Epidermal melanocyte (primary cell): ENCODE results near the gene CRHR1.
"Not testable (repeated sequence)": the region's sequence is repeated elsewhere in the genome, so short reads cannot be mapped to it uniquely, and the experiment has no call there.

Experiments
- DNase-seq: peaks from one replicate; pipeline ENCODE4 v3.0.0; 2011; ENCODE audit warnings: low spot score; ENCODE audit not compliant: insufficient read length

CRHR1 gene

DNA sequence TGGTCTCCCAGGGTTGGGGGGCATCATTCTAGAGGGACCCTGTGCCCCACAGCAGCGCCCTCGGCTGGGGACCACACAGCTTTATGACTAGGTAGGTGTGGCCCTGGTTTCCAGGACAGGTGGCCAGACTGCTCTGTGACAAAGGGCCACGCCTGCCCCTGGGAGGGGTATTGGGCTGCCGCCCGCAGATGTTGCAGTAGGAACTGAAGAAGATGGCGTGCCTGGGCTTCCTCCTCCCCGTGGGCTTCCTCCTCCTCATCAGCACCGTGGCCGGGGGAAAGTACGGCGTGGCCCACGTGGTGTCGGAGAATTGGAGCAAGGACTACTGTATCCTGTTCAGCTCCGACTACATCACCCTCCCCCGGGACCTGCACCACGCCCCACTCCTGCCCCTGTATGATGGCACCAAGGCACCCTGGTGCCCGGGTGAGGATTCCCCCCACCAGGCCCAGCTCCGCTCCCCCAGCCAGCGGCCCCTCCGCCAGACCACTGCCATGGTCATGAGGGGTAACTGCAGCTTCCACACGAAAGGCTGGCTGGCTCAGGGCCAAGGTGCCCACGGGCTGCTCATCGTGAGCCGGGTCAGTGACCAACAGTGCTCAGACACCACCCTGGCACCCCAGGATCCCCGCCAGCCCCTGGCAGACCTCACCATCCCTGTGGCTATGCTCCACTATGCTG, 60.7 kb downstream of the CRHR1 start, which contains the start of gene SPPL2C:
Gene SPPL2C, plus strand, starts transcription at position 187 of the 681 bp plus-strand sequence. Its CDS starts 26 bp downstream, at position 213.
- no peak for DNase-seq

DNA sequence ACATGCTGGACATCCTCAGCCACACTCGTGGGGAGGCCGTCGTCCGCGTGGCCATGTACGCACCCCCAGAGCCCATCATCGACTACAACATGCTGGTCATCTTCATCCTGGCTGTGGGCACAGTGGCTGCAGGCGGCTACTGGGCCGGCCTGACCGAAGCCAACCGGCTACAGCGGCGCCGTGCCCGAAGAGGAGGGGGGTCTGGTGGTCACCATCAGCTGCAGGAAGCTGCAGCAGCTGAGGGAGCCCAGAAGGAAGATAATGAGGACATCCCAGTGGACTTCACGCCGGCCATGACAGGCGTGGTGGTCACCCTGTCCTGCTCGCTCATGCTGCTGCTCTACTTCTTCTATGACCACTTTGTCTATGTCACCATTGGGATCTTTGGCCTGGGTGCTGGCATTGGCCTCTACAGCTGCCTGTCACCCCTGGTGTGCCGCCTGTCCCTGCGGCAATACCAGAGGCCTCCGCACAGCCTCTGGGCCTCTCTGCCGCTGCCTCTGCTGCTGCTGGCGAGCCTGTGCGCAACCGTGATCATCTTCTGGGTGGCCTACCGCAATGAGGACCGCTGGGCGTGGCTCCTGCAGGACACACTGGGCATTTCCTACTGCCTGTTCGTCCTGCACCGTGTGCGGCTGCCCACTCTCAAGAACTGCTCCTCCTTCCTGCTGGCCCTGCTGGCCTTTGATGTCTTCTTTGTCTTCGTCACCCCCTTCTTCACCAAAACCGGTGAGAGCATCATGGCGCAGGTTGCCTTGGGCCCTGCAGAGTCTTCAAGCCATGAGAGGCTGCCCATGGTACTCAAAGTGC, 61.5 kb downstream of the CRHR1 start:
- DNase-seq, result no peak

DNA sequence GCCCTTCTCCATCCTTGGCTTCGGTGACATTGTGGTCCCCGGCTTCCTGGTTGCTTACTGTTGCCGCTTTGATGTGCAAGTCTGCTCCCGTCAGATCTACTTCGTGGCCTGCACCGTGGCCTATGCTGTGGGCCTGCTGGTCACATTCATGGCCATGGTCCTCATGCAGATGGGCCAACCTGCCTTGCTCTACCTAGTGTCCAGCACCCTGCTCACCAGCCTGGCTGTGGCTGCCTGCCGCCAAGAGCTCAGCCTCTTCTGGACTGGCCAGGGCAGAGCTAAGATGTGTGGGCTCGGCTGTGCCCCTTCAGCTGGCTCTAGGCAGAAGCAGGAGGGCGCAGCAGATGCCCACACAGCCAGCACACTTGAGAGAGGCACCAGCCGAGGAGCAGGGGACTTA, 62.1 kb downstream of the CRHR1 start:
- DNase-seq, result no peak

DNA sequence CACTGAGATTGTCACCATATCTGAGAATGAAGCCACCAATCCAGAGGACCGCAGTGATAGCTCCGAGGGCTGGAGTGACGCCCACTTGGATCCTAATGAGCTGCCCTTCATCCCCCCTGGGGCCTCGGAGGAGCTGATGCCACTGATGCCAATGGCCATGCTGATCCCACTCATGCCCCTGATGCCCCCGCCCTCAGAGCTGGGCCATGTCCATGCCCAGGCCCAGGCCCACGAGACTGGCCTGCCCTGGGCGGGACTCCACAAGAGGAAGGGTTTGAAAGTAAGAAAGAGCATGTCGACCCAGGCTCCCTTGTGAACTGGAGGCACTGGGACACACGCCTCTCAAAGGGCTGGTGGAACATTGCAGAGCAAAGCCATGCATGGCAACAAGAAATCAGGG, 62.5 kb downstream of the CRHR1 start:
- DNase-seq, result no peak

DNA sequence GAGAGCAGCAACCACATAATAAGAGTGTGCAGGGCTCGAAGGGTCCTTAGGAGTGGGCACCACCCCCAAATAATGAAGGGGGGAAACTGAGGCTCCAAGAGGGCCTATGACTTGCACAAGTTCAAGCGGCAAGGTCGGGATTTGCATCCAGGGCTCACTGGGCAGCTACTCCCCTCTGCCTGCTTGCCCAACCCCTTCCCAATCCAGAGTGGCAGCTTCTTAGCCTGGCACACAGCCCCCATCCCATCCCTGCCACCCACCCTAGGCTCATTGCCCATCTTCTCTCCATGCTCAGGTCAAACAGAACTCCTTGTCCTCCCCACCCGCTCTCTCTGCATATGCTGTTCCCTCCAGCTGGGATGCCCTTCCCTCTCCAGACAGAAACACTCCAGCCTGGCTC, 63.0 kb downstream of the CRHR1 start:
- no peak for DNase-seq

DNA sequence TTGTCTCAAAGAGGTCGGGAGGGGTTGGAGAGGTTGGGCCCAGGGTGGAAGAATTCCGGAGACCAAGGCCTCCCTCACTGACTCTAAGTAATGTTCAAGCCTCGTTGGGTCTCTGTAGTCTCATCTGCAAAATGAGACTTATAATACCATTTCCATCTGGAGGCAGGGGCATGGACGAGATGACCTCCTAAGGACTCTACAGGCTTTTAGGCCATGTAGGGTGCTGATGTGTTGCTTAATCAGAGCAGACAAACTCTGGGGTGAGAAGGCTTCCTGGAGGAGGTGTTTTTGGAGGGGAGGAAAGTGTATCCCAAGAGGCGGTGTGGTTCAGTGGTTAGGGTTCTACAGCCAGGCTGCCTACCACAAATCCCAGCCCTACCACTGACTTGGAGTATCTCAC, 63.6 kb downstream of the CRHR1 start:
- DNase-seq, result no peak

DNA sequence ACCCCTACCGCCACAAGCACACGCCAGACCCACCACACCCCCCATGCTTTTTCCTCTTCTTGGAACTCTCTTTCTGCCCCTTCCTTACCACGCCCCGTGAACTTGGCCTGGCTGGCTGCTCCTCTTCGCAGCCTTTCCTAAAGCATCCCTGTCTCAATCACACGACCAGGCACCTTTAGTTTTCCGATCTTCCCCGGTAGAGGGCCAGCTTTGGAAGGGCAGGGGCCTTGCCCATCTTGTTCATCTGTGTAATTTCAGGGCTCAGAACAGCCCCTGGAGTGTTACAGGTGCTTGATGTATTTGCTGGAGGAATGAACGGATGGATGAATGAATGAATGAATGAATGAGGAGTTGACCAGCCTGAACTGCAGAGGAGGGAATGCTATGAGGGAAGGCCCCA, 64.3 kb downstream of the CRHR1 start:
- DNase-seq, result no peak

DNA sequence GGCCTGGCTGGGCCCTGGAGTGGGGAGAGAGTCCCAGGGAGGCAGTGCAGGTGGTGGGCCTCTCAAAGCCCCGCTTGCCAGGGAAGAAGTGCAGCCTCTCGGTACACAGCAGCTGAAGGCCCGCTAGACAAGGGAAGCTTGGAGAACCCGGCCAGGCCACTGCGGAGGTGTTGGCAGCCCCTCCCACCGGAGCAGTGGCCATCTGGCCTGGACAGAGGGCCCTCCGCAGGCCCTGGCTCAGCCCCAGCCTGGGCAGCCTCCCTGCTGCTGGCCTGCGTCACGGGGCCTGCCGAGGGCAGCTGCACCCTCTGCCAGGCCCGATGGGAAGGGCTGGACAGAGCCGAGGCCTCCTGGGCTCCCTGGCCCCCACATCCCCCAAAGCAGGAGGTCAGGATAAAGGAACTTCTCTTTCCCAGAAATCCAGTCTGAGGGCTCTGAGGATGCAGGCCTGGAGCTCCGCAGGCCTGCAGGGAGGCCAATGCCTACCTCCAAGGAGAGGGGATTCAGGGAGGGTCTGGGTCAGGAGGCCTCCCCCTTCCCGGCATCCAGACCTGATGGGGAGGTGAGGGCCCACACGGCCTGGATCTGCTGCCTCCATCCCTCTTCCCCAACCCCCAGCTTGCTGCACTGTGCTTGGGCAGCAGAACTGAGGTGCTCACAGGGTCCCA, 64.9 kb downstream of the CRHR1 start:
- DNase-seq, result no peak

DNA sequence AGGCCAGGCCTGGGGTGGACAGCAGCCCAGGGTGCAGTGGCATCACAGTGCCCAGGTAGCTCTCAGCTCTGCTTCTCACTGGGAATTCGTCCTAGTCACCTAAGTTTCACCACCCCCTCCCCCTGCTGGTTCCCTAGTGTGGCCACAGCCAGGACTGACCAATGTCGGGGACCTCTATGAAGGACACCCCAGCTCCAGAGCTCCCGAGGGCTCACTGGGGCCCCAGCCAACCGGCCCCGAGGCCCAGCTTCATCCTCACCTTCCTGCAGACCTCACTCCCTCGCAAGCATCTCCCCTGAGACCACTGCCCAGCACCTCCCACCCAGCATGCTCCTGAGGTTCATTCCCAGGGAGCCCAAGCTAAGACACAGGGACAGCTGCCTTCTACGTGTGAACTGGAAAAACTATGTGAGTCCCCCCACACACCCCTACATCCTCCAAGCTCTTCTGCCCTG, 65.4 kb downstream of the CRHR1 start:
- no peak for DNase-seq

DNA sequence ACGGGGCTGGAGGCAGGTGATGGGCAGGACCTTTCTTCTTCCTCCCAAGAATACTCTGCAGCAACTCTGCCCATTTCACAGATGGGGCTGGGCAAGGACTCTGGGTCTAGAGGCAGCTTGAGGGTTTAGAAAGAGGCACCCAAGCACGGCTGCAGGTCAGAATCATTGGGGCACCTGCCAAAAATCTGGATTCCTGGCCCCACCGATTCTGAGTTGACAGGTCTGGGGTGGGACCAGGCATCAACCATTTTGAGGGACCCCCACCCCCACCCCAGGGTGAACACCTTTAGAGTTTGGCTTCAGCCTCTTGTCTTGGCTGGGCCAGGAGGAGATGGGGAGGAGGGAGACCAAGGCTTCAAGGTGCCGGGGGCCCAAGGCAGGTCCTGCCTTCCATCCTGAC, 65.9 kb downstream of the CRHR1 start:
- DNase-seq, result no peak

DNA sequence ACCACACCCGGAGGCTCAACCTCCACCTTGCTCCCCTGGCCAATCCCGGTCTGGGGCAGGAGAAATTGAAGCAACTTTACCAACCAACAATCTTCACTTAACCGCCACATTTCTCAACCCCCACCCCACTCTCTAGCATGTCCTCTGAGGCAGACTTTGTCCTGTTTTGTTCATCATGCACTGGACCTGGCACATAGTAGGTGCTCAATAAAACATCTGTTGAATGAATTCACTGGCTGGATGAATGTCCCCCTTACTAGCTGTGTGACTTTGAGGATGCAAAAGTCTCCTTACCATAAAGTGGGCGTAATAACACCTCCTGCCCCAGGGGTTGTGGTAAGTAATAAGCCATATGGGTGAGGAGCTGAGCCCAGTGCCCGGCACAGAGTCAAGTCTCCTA, 66.3 kb downstream of the CRHR1 start:
- DNase-seq, result no peak

DNA sequence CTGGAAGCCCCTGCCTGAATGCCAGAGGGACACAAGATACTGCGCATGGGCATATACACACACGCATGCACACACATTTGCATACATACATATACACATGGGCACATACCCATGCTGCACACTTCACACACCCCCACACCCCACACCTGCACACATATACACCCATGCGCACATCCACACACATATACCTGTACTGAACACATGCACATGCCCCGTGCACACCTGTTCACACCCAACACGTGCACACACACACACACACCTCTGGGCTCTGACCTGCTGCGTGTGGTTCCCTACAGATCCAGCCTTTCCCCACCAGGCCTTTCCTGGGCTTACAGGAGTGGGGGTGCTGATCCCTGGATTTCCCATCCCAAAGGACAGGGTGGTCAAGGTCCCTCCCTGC, 66.9 kb downstream of the CRHR1 start:
- DNase-seq, result no peak

DNA sequence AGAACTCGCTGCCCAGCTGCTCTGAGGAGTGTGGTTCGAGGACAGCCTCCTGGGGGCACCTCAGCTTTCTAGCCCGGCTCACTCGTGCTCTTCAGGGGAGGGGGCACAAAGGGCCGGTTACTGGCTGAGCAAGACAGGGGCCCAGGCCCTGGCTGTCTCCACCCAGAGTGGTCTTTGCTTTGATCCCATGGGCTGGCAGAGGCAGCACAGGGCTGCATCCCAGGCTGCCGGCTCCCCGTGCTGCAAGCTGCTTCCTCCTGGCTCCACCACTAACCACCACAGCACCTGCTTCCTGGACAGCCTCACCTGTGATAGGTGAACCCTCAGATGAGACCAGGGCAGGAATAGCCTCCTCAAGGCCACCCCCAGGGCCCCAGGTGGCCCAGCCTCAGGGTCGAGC, 67.3 kb downstream of the CRHR1 start:
- DNase-seq, result no peak

DNA sequence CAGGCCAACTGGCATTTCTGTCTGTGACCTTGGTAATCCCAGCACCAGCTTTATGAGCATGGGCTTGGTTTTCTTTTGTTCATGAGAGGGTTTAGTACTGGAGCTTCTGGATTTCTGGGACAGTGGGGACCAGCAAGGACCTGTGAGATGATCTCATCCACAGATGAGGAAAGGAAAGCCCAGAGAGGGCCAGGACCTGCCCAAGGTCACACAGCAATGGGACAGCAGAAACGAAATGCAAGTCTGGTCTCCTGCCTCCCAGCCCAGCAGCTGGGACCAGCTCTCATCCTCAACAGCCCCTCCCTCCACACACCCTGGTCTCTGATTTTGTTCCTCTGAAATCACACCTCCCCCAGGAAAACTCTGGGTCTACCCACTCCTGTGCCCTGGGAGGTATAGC, 67.8 kb downstream of the CRHR1 start:
- no peak for DNase-seq

DNA sequence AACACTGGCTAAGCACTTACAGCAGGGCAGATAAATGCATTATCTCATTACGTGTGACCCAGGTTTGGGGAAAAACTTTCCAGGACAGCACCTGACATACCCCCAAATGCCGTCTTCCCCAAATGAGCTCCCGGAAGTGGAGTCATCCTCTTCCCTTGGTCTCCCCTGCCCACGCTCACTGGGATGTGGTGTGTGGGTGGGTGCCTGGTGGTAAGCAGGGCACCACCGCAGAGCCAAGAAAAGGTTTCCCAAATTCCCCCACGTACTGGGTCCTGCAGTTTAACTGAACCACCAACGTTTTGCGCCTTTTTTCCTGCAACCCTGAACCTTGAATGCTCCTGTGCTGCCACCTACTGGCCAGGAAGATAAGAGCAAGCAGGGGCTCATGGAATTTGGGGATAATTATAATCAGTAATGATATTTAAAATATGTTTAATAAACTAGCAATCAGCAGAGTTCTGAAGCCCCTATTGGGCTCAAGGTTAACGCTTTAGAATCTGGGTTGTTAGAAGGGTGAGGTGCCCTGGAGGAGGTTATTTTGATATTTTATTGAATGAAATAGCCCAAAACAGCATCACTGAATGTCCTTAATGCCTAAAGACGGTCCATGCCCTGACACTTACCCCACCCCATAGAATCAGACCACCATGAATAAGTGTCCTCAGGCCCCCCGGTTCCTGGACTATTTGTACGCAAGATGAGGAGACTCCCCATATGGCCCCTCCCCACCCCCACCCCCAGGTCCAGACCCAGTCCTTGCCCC, 68.6 kb downstream of the CRHR1 start:
- no peak for DNase-seq

DNA sequence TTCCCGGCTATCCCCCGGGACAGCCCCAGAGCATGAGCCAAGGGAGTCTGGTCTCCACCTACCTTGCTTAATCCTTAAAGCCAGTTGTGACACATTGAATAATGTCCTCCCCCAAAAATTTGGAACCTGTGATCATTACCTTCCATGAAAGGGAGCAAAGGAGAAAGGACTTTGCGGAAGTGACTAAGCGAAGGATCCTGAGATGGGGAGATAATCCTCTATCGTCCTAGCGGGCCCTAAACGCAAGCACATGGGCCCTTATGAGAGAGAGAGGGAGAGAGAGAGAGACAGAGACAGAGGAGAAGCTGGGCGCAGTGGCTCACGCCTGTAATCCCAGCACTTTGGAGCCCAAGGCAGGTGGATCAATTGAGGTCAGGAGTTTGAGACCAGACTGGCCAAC, 70.1 kb downstream of the CRHR1 start:
- DNase-seq, result no peak

DNA sequence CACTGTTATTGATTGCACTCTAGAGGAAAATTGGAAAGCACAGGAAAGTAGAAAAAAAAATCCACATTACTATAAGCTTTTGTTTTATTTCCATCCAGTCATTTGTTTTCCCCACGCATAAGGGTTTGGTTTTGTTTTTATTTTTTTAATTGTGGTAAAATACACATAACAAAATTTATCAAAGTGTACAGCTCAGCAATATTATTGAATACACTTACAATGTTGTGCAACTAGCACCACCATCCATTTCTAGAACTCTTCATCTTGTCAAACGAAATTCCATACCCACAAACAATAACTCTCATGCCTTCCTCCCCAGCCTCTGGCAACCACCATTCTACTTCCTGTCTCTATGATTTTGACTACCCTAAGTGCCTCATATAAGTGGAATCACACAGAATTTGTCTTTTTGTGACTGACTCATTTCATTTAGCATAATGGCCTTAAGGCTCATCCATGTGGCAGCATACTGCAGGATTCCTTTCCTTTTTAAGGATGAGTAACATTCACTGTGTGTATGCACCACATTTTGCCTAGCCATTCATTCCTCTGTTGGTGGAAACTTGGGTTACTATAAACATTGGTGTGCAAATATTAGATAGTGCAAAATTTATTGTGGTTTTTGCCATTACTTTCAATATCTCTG, 71.7 kb downstream of the CRHR1 start:
- no peak for DNase-seq

DNA sequence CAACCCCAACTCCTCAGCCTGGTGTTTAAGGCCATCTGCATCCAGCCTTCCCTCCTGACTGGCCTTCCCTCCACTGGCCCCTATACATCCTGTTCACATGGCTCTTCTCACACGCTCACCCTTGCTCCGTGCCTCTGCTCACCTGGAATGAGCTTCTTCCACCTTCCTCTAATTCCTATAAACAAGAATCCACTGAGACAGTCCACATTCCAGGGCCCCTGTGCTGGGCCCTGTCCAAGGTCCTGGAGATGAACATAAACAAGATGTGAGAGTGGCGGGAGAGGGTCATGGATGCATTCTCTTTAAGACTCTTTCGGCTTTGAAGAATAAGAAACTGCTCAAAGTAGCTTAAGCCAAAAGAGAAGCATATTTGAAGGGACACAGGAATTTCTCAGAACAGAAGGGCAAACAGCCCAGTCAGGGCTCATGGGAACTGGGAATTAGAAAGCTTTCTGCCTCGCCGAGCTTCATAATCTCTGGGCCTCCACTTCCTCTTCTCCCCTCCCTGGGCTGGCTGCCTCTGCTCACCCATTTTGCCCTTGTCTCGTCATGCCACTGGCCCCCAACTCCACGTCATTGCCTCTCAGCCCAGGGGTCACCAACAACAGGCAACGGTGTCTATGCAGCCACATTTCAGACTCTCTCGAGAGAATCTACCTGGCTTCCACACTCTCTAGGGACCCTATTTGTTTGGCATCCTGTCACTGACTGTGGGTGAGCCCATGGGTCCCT, 74.0 kb downstream of the CRHR1 start:
- DNase-seq, result no peak

DNA sequence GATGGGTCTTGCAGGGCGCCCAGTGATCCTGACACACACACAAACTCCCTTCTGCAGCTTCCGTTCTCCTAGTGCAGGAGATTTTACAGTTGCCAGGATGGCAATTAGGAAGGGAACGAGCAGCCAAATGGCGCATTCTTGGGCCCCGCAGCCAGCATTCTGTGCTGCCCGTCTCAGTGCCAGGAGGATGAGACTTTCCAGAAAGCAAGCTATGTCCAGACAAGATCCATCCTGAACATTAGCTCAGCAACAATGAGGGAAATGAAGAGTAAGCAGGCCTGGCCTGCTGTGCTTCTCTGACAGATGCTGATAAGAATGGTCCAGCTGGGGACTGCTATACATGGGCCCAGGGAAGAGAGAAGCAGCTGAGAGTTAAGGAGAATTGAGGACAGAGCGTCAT, 77.0 kb downstream of the CRHR1 start:
- DNase-seq, result no peak

DNA sequence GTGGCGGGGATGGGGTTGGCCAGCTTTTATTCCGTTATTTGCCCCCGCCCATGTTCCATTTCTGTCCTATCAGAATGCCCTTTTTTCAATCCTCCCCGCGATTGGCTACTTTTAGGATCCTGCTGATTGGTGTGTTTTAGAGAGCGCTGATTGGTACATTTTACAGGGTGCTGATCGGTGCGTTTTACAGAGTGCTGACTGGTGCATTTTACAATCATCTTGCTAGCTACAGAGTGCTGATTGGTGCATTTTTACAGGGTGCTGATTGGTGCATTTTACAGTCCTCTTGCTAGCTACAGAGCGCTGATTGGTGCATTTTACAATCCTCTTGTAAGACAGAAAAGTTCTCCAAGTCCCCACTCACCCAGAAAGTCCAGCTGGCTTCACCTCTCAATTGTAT, 78.0 kb downstream of the CRHR1 start:
- not testable (repeated sequence) for DNase-seq
